IPS-15b (cell line): Measurements from ENCODE around the gene PLAU.

Experiments
- H3K27me3 ChIP-seq: one replicate; pipeline ENCODE4 v1.6.1; 2013; ENCODE audit warnings: low read length; ENCODE audit not compliant: control insufficient read depth, insufficient read depth
- H3K36me3 ChIP-seq: one replicate; pipeline ENCODE4 v1.6.1; 2013; ENCODE audit warnings: low read length; ENCODE audit not compliant: control insufficient read depth, insufficient read depth
- H3K4me1 ChIP-seq: one replicate; pipeline ENCODE4 v1.6.1; 2013; ENCODE audit warnings: mild to moderate bottlenecking, low read length; ENCODE audit not compliant: control insufficient read depth, insufficient read depth
- H3K4me3 ChIP-seq: one replicate; pipeline ENCODE4 v1.5.1; 2013; ENCODE audit warnings: low read depth, low read length
- H3K9ac ChIP-seq: one replicate; pipeline ENCODE4 v1.6.1; 2013; ENCODE audit warnings: low read depth, mild to moderate bottlenecking, low read length
- H3K9me3 ChIP-seq: one replicate; pipeline ENCODE4 v1.6.1; 2013; ENCODE audit warnings: mild to moderate bottlenecking, low read length; ENCODE audit not compliant: control insufficient read depth, insufficient read depth

The PLAU gene

DNA sequence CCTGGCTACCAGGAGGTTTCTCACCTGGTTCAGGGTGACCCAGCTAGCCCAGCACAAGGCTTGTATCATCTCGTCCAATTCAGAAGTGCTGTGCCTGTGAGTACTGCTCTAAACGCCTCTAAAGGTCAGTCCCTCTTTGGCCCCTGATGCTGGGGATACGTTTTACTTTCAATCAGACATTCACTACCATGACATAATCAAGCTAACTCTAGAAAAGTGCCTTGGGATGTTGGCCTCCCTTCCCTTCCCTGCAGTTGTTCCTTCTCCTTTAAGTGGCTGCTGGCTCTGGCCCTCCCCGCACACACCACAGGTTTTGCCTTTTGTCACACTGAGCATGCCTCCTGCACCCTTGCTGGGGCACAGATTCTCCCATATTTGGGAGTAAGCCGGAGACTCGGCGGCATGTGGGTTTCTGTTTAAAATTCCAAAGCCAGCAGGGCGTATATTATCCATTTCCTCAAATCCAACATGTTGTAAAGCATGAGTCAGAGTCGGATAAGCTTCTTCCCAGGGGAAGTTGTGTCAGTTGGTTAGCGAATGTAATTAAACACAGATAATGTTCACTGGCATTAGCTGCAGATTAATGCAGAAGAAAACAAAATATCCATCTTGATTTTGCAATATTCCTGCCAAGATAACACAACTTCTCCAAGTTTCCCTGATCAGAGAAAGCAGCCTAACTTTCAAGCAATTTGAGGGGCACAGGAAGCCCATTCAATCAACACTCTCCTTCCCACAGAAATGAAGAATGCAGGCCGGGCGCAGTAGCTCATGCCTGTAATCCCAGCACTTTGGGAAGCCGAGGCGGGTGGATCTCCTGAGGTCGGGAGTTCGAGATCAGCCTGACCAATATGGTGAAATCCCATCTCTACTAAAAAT, 55.2 kb downstream of the PLAU start:
- Histone ChIP-seq H3K36me3 (no peaks in the 10 kb centered on the region), H3K9ac (peak overlapping the region; percentile 90), H3K9me3 (no peaks in the 10 kb centered on the region), H3K27me3 (no peaks in the 10 kb centered on the region), H3K4me1 (peaks cover 32% of the 10 kb centered on the region), H3K4me3 (peak overlapping the region; percentile 43)

GRCh38 chr10:73967022-73967429, 56.1 kb downstream of the PLAU start:
- peaks cover 32% of the 10 kb centered on the region for H3K4me1 ChIP-seq

More at GRCh38 chr10:73967022-73967429, 56.1 kb downstream of the PLAU start:
- no peak overlapping the region for H3K4me3 ChIP-seq
- H3K27me3 ChIP-seq, result no peaks in the 10 kb centered on the region
- H3K36me3 ChIP-seq, result no peaks in the 10 kb centered on the region
- H3K9me3 ChIP-seq, result no peaks in the 10 kb centered on the region
- H3K9ac ChIP-seq, result peak overlapping the region; percentile 61
